ENCODE measurements around the gene HORMAD2. TPM values are rescaled to one million over a fixed set of nuclear protein-coding genes. Genes with fewer than 3 reads are reported as not detected.

HORMAD2 gene
- total and polyA plus RNA-seq, 2 donors, result 0.04 TPM; not detected in 1

DNA sequence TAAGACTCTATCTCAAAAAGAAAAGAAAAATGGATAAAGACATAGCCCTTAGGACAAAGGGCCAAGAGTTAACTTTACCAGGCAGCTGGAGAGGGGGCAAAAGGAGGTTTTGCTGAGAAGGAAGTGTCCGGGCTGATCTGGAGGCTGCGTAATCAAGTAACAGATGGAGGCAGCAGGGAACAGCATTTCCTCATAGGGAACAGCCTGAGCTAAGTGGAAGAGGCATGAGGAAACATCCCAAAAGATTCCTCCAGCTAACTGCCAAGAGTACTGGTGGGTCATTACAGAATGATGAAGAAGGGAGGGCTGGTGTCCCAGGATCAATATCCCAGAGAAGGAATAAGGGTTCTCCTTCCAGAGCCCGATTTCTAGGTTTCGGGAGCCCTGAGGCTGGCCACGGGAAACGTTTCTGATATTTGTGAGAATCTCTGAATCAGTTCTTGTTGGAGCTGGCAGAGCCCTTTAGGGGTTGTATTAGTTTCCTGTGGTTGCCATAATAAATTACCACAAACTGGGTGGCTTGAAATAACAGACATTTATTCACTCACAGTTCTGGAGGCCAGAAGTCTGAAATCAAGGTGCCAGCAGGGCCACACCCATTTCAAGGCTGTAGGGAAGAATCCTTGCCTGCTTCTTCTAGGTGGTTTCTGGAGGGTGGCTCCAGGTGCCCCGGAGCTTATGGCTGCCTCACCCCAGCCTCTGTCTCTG is 145.1 kb downstream of the HORMAD2 start:
- Histone ChIP-seq H3K27ac (ENCODE audit: low read depth) (no peak overlapping the region), H3K4me1 (ENCODE audit: insufficient read depth) (no peaks in the 10 kb centered on the region), H3K36me3 (ENCODE audit: insufficient read depth) (no peaks in the 10 kb centered on the region), H3K4me3 (ENCODE audit: low read depth, low read length) (no peak overlapping the region)
- no peak for DNase-seq (ENCODE audit: extremely low spot score)
- WGBS, result 94% methylated on average over 7 of the region's 7 CpGs

DNA sequence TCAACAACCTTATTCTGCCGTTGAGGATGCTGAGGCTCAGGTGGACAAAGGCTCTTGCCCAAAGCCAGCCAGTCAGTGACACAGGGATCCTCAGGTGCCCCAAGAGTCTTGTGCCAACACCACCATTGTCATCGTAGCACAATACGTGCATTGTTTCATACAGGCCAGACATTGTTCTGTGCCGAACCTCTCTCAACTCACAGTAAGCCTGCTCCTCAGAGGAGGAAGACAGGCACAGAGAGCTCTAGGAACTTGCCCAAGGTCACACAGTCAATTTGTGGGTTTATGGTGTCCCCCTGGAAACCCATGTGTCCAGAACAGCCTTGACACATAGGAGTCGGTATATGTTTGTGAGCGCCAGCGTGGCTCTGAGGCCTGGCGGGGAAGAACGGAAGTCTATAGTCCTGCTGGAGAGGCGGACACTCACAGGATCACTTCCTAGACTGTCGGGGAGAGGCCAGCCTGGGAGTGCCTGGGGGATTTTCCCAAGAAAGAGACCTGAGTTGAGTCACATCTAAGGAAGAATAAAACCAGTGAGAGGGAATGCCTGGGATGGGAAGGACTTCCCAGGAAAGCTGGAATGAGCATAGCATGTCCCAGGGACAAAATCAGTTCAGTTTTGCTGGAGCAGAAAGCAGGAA is 146.0 kb downstream of the HORMAD2 start:
- 92% methylated on average over 11 of the region's 11 CpGs for WGBS
- no peak overlapping the region for H3K4me3 ChIP-seq (ENCODE audit: low read depth, low read length)
- no peak for DNase-seq (ENCODE audit: extremely low spot score)
- no peaks in the 10 kb centered on the region for H3K4me1 ChIP-seq (ENCODE audit: insufficient read depth)
- no peaks in the 10 kb centered on the region for H3K36me3 ChIP-seq (ENCODE audit: insufficient read depth)
- H3K27ac ChIP-seq (ENCODE audit: low read depth), result no peak overlapping the region

Other genes with a start within 250 kb of the HORMAD2 start
- gene ASCC2, start 242.2 kb upstream of the HORMAD2 start, total RNA-seq, result 28.7 TPM
- gene ASCC2, start 242.2 kb upstream of the HORMAD2 start, polyA plus RNA-seq, result 41.8 TPM
- 62.7 TPM for gene MTMR3, start 197.3 kb upstream of the HORMAD2 start, total RNA-seq
- gene MTMR3, start 197.3 kb upstream of the HORMAD2 start, polyA plus RNA-seq, result 17.8 TPM
- gene LIF, start 166.3 kb downstream of the HORMAD2 start, total RNA-seq, result 4.8 TPM
- 1.1 TPM for gene LIF, start 166.3 kb downstream of the HORMAD2 start, polyA plus RNA-seq
- 0.32 TPM for gene OSM, start 186.4 kb downstream of the HORMAD2 start, total RNA-seq
- gene OSM, start 186.4 kb downstream of the HORMAD2 start, polyA plus RNA-seq, result 1.3 TPM
- gene CASTOR1, start 209.0 kb downstream of the HORMAD2 start, total RNA-seq, result 7.5 TPM
- 21.7 TPM for gene CASTOR1, start 209.0 kb downstream of the HORMAD2 start, polyA plus RNA-seq
- 8.4 TPM for gene TBC1D10A, start 246.5 kb downstream of the HORMAD2 start, total RNA-seq
- 31.7 TPM for gene TBC1D10A, start 246.5 kb downstream of the HORMAD2 start, polyA plus RNA-seq